PFSK-1 (cell line): ENCODE results near the gene MAPT.

Experiments used
- POLR2AphosphoS5 ChIP-seq: IDR thresholded peaks from 2 replicates; pipeline ENCODE4 v1.6.1; 2012; ENCODE audit warnings: low read depth, mild to moderate bottlenecking, control low read depth, low read length, moderate library complexity
- REST ChIP-seq, 2 experiments: IDR thresholded peaks; 2 replicates each; pipeline versions ENCODE4 v1.6.1 to v1.8.0; 2011 to 2012; ENCODE audit warnings: low read depth in 2 of 2, low read length in 2 of 2, control low read depth in 1 of 2, inconsistent platforms in 1 of 2, mild to moderate bottlenecking in 1 of 2, moderate library complexity in 1 of 2; ENCODE audit not compliant: insufficient read depth in 1 of 2
- TAF1 ChIP-seq: IDR thresholded peaks from 2 replicates; pipeline ENCODE4 v1.6.1; 2012; ENCODE audit warnings: low read length, control low read depth, borderline replicate concordance; ENCODE audit not compliant: insufficient read depth

GRCh38 chr17:45846646-45847045 lies 47.7 kb upstream of the MAPT start:
- TF ChIP-seq POLR2AphosphoS5 (no peak), TAF1 (no peak), REST (IDR thresholded peaks at IDR 0.05; ENCODE audit: insufficient read depth in 1 of 2, low read depth in 2 of 2, low read length in 2 of 2) (no peak)
